SHP77 (cell line): ENCODE data around the gene KCTD2.
"Not testable (repeated sequence)": the region's sequence is repeated elsewhere in the genome, so short reads cannot be mapped to it uniquely, and the experiment has no call there.

Source experiments
- DNase-seq, 2 experiments: peaks; one replicate each; lab custom pipeline; 2025; lab: John Stamatoyannopoulos, UW

KCTD2 gene

GRCh38 chr17:75046407-75047289, at the start of gene KCTD2, which contains the start of gene ATP5PD:
KCTD2 (plus strand) TSS chr17:75047225; CDS start chr17:75047251, 26 bp downstream.
ATP5PD (minus strand) TSS chr17:75046969; CDS start chr17:75042650, 4,319 bp downstream.
- DNase-seq = peak; percentile 98

DNA sequence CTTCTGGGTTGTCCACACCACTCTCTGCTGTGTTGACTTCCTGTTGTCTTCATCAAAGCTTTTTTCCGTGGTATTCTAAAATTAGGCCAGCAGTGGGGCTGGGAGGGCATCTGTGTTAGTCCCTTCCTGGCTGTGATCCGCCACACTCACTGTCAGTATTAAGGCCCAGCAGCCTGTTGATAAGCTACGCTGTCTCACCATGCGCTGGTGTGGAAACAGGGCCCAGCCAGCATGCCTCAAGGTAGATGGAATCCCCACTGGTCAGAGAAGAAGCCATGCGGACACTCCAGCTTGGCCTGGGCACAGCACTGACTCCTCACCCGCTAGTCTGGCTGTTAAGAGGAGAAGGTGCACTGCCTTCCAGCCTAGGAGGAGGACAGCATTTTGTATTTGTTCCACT, 48.2 kb upstream of the KCTD2 start:
- no peak for DNase-seq

DNA sequence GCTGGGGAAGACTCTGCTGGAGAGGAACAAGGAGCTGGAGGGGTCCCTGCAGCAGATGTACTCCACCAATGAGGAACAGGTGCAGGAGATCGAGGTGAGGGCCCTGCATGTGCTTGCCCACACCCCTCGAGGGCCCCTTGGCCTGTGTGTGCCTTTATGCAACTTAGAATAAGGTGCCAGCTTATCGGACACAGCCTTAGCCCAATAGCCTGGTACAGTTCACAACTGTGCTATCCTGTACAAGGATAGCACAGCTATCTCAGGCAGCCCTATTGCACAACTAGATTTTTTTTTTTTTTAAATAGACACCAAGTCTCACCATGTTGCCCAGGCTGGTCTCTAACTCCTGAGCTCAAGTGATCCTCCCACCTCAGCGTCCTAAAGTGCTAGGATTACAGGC, 47.5 kb upstream of the KCTD2 start:
- no peak for DNase-seq

- DNase-seq = no peak
These were observed 44.8 kb upstream of the KCTD2 start for GRCh38 chr17:75001915-75002843.

DNA sequence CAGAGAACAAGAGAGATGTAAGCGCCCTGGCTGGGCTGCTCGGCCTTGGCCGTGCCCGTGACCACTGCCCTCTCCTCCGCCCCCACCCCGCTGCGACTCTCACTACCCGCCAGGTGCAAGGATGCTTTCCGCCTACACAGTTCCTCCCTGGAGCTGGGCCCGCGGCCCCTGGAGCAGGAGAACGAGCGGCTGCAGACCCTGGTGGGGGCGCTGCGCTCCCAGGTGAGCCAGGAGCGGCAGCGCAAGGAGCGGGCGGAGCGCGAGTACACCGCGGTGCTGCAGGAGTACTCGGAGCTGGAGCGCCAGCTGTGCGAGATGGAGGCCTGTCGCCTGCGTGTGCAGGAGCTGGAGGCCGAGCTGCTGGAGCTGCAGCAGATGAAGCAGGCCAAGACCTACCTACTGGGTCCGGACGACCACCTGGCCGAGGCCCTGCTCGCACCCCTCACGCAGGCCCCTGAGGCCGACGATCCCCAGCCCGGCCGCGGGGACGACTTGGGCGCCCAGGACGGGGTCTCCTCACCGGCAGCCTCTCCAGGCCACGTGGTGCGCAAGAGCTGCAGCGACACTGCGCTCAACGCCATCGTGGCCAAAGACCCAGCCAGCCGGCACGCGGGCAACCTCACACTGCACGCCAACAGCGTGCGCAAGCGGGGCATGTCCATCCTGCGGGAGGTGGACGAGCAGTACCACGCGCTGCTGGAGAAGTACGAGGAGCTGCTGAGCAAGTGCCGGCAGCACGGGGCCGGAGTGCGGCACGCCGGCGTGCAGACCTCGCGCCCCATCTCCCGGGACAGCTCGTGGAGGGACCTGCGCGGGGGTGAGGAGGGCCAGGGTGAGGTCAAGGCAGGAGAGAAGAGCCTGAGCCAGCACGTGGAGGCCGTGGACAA, 43.7 kb upstream of the KCTD2 start:
- no peak for DNase-seq

GRCh38 chr17:75003957-75004355, 43.1 kb upstream of the KCTD2 start:
- no peak for DNase-seq

DNA sequence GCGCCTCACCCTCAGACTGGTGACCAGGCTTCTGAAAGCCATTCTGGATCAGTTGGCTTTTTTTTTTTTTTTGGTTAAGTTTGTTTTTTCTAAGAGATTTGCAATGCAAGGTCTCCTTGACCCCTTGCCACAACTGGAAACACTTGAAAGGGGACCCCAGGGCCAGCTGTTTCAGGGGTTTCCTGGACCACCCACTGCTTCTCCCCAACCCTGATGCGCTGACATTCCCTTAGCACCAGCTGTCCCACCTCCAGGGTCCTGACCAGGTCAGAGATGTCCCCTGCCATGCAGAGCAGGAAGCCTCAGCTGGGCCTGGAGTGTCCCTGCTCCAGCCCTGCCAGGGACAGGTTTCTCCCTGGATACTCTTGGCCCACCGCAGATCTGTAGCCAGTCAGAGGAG, 42.7 kb upstream of the KCTD2 start:
- no peak for DNase-seq

DNA sequence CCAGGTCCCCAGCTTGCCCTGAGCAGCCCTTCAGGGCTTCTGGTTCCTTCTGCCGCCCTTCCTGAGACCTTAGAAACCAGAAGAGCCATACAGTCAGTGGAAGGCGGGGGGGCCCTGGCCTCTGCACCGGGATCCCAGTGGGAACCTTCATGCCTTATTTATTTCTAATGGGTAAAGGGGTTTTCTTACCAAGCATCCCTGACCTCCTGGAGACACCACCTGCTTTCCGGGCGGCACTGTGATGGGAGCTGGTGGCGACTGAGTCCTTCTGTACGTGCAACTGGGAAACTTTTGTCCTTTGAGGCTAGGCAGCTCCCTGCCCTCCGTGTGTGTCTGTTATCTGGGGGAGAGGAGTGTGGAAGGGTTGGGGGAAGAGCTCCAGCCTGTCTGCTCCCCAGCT, 41.7 kb upstream of the KCTD2 start:
- DNase-seq = no peak

DNA sequence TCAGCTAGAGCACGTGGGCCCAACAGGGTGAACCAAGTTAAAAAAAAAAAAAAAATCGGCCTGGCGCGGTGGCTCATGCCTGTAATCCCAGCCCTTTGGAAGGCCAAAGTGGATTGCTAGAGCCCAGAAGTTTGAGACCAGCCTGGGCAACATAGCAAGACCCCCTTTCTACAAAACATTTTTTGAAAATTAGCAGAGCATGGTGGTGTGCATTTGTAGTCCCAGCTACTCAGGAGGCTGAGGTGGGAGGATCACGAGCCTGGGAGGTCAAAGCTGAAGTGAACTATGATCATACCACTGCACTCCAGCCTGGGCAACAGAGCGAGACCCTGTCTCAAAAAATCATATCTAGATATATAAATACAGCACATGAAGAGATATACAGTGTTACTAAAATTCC, 40.9 kb upstream of the KCTD2 start:
- not testable (repeated sequence) for DNase-seq

GRCh38 chr17:75006653-75007052, 40.4 kb upstream of the KCTD2 start:
- DNase-seq = peak in 1 of 2 experiments; percentile 27

DNA sequence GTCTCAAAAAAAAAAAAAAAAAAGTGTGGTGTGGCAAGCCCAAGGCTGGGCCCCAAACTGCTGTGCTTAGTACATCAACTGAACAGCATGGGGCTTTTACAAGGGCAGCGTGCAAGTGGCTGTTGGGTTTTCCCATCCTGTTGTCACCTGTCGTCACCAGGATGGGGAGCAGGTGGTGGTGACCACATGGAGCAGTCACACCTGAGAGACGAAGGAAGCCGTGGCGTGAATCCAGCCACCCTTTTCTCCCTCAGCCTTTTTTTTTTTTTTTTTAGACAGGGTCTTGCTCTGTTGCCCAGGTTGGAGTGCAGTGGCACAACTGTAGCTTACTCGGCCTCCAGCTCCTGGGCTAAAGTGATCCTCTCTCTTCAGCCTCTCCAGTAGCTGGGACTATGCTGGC, 38.7 kb upstream of the KCTD2 start:
- peak in 1 of 2 experiments; percentile 35 for DNase-seq

DNA sequence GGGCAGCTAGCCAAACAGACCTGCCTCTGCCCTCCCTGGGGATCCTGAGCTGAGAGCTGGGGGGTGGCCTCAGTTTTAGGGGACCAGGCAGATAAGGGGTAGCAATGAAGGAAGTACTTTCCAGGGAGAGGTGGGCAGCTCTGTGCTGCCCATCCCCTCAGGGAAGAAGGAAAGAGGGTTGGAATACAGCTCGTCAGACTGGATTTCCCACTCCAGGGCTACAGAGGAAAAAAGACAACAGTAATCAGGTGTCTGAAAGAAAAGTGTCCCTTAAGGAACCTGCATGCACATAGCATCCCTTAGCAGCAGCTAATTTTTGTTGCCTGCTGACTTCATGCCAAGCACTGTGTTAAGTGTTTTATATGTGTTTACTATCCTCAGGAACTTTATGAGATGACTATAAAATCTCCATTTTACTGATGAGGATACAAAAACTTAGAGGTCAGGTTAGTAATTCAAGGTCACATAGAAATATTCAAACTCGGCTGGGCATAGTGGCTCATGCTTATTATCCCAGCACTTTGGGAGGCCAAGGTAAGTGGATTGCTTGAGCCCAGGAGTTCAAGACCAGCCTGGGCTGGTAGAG, 37.8 kb upstream of the KCTD2 start:
- no peak for DNase-seq

DNA sequence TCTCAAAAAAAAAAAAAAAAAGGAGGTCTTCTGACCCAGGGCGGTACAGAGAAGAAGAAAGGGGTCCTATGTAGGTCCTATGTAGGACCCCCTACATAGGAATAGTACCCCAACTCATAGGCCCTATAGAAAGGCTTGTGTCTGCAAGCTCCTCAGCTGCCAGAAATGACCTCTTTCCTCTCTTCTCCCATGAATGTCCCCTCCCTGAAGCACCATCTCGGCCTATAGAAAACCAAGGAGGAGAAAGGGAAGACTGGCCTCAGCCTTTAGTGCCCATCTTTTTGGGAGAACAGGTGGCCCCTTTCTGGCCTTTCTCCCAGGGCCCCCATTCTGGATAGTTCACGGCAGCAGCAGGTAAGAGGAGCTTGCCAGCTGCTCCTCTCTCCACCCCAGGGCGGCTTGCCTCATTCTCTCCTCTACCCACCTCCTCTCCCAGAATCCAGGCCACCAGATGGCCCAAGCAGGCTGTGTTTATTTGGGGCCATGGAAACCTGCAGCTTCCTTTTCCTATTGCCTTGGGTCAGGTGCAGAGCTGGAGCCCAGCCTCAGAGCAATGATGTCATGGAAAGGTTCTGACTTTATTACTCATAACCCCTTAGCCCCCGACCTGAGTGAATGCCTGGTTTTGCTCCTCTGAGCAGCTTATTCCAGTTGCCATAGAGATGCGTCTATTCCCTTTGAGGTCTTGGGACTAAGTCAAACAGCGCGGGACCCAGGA, 36.2 kb upstream of the KCTD2 start:
- DNase-seq = peak; percentile 98 to 99

DNA sequence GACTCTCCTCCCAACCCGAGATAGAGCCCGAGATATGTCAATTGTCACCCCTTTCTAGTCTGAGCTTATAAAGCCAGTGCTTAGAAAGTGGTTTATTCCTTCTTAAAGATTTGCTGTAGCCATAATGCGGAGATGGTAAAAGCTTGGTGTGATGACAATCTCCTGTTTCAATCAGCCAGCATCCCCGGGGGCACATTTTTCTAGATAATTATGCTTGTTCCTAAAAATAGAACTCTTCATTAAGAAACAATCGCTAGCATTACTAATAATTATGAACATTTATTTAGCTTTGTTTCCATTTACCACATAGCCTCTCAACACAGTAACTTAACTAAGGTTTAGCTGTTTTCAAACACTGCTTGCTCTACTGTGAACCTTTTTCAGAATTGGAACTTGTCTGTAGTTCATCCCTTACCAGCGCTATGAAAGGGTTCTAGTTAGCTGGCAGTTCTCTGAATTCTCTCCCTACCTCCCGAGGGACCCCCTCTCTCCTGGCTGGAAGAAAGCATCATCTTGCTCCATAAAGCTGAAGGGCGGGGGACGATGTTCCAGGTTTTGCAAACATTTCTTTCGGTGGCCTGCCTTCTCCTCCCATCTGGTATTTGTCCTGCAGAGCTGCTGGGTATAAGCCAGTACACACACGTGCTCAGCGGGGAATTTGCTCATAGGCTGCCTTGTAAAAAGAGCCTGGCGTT, 35.5 kb upstream of the KCTD2 start:
- peak; percentile 55 to 81 for DNase-seq

GRCh38 chr17:75012096-75012345, 35.0 kb upstream of the KCTD2 start:
- no peak for DNase-seq

GRCh38 chr17:75012346-75013091, 34.5 kb upstream of the KCTD2 start, which contains the start of gene MRPL58:
MRPL58 (plus strand) TSS chr17:75012670; CDS start chr17:75012687, 17 bp downstream.
- peak; percentile 95 to 97 for DNase-seq

GRCh38 chr17:75013092-75013559, 33.9 kb upstream of the KCTD2 start:
- DNase-seq = no peak

GRCh38 chr17:75019146-75019545, 27.9 kb upstream of the KCTD2 start:
- no peak for DNase-seq

DNA sequence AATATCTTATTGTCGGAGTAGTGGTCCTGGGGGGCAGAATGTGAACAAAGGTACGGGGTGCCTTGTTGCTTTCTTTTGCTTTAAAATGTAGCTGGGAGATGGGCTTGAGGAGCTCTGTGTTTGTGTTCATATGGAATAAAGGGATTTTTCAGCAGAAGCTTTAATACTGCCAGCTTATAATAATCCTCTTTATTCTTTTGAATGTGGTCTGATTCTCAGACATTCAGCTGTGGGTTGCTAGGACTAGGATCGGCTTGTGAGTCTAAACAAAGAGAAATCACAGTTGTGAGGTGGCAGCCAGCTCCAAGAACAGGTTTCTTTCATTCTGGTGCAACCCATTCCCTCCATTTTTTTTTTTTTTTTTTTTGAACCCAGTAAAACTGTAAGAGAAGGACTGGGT, 27.3 kb upstream of the KCTD2 start:
- DNase-seq = no peak
